D721Med (cell line): ENCODE measurements around the gene LYST.
A peak's percentile ranks its signal among the peaks of the same experiment; 100 is the strongest.
"Not testable (repeated sequence)": the region's sequence is repeated elsewhere in the genome, so short reads cannot be mapped to it uniquely, and the experiment has no call there.

ENCODE experiments used
- DNase-seq: peaks from one replicate; pipeline ENCODE4 v3.0.0; 2011; ENCODE audit warnings: low spot score; ENCODE audit not compliant: insufficient read length
- FAIRE-seq: peaks from 2 replicates; lab custom pipeline; 2011; peaks lifted over from hg19 to GRCh38; lab: Jason Lieb, UNC
- CTCF ChIP-seq: IDR thresholded peaks from 2 replicates; pipeline ENCODE4 v1.5.1; 2012; ENCODE audit warnings: mild to moderate bottlenecking, control low read depth; ENCODE audit not compliant: insufficient read depth; ENCODE audit errors: missing control alignments

LYST gene

GRCh38 chr1:235651170-235651806 is 215.4 kb downstream of the LYST start:
- FAIRE-seq (peak; percentile 56), DNase-seq (no peak)
- TF ChIP-seq CTCF, result no peak

- DNase-seq, result no peak
- no peak for FAIRE-seq
- TF ChIP-seq CTCF, result no peak
Observed at GRCh38 chr1:235650341-235651169, 216.2 kb downstream of the LYST start.

- TF ChIP-seq CTCF, result no peak
- DNase-seq, result peak; percentile 80
- no peak for FAIRE-seq
Observed at GRCh38 chr1:235649368-235650163, 217.1 kb downstream of the LYST start, which contains the start of gene GNG4. Gene GNG4, minus strand, starts transcription at chr1:235649784. Its CDS starts 65,946 bp downstream, at chr1:235583838.

GRCh38 chr1:235648954-235649367 is 217.7 kb downstream of the LYST start:
- no peak for TF ChIP-seq CTCF
- FAIRE-seq (no peak), DNase-seq (no peak)

GRCh38 chr1:235648407-235648907 is 218.2 kb downstream of the LYST start:
- TF ChIP-seq CTCF, result no peak
- FAIRE-seq (no peak), DNase-seq (no peak)

GRCh38 chr1:235647537-235647936 is 219.2 kb downstream of the LYST start:
- not testable (repeated sequence) for FAIRE-seq

GRCh38 chr1:235646463-235646862 is 220.2 kb downstream of the LYST start:
- DNase-seq, result no peak
- no peak for FAIRE-seq
- no peak for TF ChIP-seq CTCF

More at GRCh38 chr1:235647537-235647936, 219.2 kb downstream of the LYST start:
- DNase-seq, result not testable (repeated sequence)
